GM19395 (cell line): ENCODE measurements around the gene UGT1A9.
"Not testable (repeated sequence)": the region's sequence is repeated elsewhere in the genome, so short reads cannot be mapped to it uniquely, and the experiment has no call there.

ENCODE experiments used
- ATAC-seq: cut with Tn5 transposase; IDR thresholded peaks from one replicate; pipeline ENCODE4 v1.9.1; 2021; ENCODE audit warnings: mild to moderate bottlenecking, moderate library complexity; ENCODE audit not compliant: unreplicated experiment

UGT1A9 gene

GRCh38 chr2:233680361-233681045, 8.8 kb downstream of the UGT1A9 start:
- ATAC-seq, result no peak

- ATAC-seq, result no peak
Measured at GRCh38 chr2:233681521-233682099, 9.9 kb downstream of the UGT1A9 start, which contains the start of gene UGT1A7. Gene UGT1A7, plus strand, starts transcription at chr2:233681901. Its CDS starts 37 bp downstream, at chr2:233681938.

- ATAC-seq, result no peak
Measured at GRCh38 chr2:233684640-233685039, 12.9 kb downstream of the UGT1A9 start.

GRCh38 chr2:233686928-233687327, 15.2 kb downstream of the UGT1A9 start:
- no peak for ATAC-seq

- ATAC-seq, result no peak
Measured at GRCh38 chr2:233688341-233688740, 16.6 kb downstream of the UGT1A9 start.

GRCh38 chr2:233689031-233689430, 17.3 kb downstream of the UGT1A9 start:
- no peak for ATAC-seq

GRCh38 chr2:233689501-233689900, 17.8 kb downstream of the UGT1A9 start:
- no peak for ATAC-seq

- ATAC-seq, result no peak
Measured at GRCh38 chr2:233690444-233690843, 18.7 kb downstream of the UGT1A9 start.

- no peak for ATAC-seq
Measured at GRCh38 chr2:233691443-233692433, 20.0 kb downstream of the UGT1A9 start.

GRCh38 chr2:233692648-233693047, 20.9 kb downstream of the UGT1A9 start, which contains the start of gene UGT1A6:
Gene UGT1A6, plus strand, starts transcription at chr2:233692890. Its CDS starts 115 bp downstream, at chr2:233693005.
- ATAC-seq, result no peak

- ATAC-seq, result no peak
Measured at GRCh38 chr2:233693963-233694362, 22.3 kb downstream of the UGT1A9 start.

- ATAC-seq, result no peak
Measured at GRCh38 chr2:233698740-233699139, 27.0 kb downstream of the UGT1A9 start.

GRCh38 chr2:233699424-233700027, 27.8 kb downstream of the UGT1A9 start:
- no peak for ATAC-seq

GRCh38 chr2:233700028-233700635, 28.4 kb downstream of the UGT1A9 start:
- ATAC-seq, result no peak

GRCh38 chr2:233700842-233701241, 29.1 kb downstream of the UGT1A9 start:
- not testable (repeated sequence) for ATAC-seq

- ATAC-seq, result no peak
Measured at GRCh38 chr2:233702238-233702637, 30.5 kb downstream of the UGT1A9 start.

GRCh38 chr2:233705911-233706506, 34.3 kb downstream of the UGT1A9 start:
- ATAC-seq, result no peak

- no peak for ATAC-seq
Measured at GRCh38 chr2:233706720-233707119, 35.0 kb downstream of the UGT1A9 start.

GRCh38 chr2:233707940-233708644, 36.4 kb downstream of the UGT1A9 start:
- ATAC-seq, result no peak
